GM19193 (cell line): Measurements from ENCODE around the gene FCF1.

Experiments
- POLR2A ChIP-seq: IDR thresholded peaks from 4 replicates; pipeline ENCODE4 v1.6.1; 2011; ENCODE audit not compliant: insufficient read depth, insufficient read length; ENCODE audit errors: extremely low read depth

Gene FCF1

DNA sequence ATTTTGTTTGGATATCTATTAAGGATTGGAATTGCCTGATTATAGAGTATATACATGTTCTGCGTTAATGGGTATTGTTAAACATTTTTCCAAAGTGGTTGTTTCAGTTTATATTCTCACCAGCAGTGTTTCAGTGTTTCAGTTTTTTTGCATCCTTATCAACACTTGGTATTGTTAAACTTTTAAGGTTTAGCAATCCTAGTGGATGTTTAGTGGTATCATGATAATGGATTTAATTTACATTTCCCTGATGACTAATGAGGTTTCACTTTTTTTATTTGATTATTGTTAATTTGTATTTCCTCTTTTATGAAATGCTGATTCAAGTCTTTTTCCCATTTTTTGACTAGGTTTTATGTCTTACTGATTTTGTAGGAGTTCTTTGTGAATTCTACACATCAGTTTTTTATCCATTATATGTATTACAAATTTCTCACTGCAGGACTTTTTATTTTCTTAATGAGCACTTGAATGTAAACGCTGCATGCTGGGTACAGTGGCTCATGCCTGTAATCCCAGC, 73.9 kb downstream of the FCF1 start:
- no peak for TF ChIP-seq POLR2A
